ENCODE measurements around the gene RSPO3. TPM values are rescaled to one million over a fixed set of nuclear protein-coding genes. Genes with fewer than 3 reads are reported as not detected.
"Not testable (repeated sequence)": the region's sequence is repeated elsewhere in the genome, so short reads cannot be mapped to it uniquely, and the experiment has no call there.

RSPO3 gene
- total RNA-seq, 5 donors from 2014 or later (not counting 1 experiment from before 2014, with no cell fraction given): not detected

DNA sequence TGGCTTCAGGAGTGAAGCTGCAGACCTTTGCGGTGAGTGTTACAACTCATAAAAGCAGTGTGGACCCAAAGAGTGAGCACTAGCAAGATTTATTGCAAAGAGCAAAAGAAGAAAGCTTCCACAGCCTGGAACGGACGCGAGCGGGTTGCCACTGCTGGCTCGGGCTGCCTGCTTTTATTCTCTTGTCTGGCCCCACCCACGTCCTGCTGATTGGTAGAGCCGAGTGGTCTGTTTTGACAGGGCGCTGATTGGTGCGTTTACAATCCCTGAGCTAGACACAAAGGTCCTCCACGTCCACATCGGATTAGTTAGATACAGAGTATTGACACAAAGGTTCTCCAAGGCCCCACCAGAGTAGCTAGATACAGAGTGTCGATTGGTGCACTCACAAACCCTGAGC lies 95.6 kb downstream of the RSPO3 start:
- H3K36me3 ChIP-seq (ENCODE audit: control insufficient read depth in 2 of 2, extremely low read depth in 1 of 2, insufficient read depth in 1 of 2, low read length in 1 of 2); H3K9me3 Mint-ChIP-seq; CTCF ChIA-PET; H3K36me3 Mint-ChIP-seq; H3K27me3 ChIP-seq (replicated peaks in 1 of 2; ENCODE audit: control insufficient read depth in 2 of 2, extremely low read depth in 1 of 2, insufficient read depth in 2 of 2, low read length in 1 of 2); ATAC-seq (replicated peaks in 1 of 4); POLR2A ChIA-PET; H3K27ac ChIP-seq (ENCODE audit: low read length); H3K4me1 ChIP-seq (ENCODE audit: control insufficient read depth in 1 of 2, extremely low read depth in 1 of 2, insufficient read depth in 2 of 2, low read length in 2 of 2); H3K4me3 Mint-ChIP-seq; H3K4me3 ChIP-seq (ENCODE audit: control insufficient read depth in 1 of 2, extremely low read depth in 1 of 2, low read length in 1 of 2); H3K27ac Mint-ChIP-seq; H3K4me1 Mint-ChIP-seq; DNase-seq; H3K9me3 ChIP-seq: not testable (repeated sequence)
- 96% methylated on average over 8 of the region's 13 CpGs for WGBS (ENCODE audit: insufficient coverage)
- peaks cover 18 to 20% of the 10 kb centered on the region in 2 donors for H3K27me3 Mint-ChIP-seq

GRCh38 chr6:127214531-127214930 lies 96.1 kb downstream of the RSPO3 start:
- H3K36me3 ChIP-seq (ENCODE audit: control insufficient read depth in 2 of 2, extremely low read depth in 1 of 2, insufficient read depth in 1 of 2, low read length in 1 of 2); H3K9me3 ChIP-seq; H3K9me3 Mint-ChIP-seq; H3K27ac ChIP-seq (ENCODE audit: low read length); H3K4me3 Mint-ChIP-seq; POLR2A ChIA-PET; DNase-seq; H3K27ac Mint-ChIP-seq; CTCF ChIA-PET; H3K4me1 ChIP-seq (ENCODE audit: control insufficient read depth in 1 of 2, extremely low read depth in 1 of 2, insufficient read depth in 2 of 2, low read length in 2 of 2); H3K4me1 Mint-ChIP-seq; H3K4me3 ChIP-seq (ENCODE audit: control insufficient read depth in 1 of 2, extremely low read depth in 1 of 2, low read length in 1 of 2); H3K36me3 Mint-ChIP-seq; ATAC-seq (replicated peaks in 1 of 4); H3K27me3 ChIP-seq (replicated peaks in 1 of 2; ENCODE audit: control insufficient read depth in 2 of 2, extremely low read depth in 1 of 2, insufficient read depth in 2 of 2, low read length in 1 of 2): not testable (repeated sequence)
- whole genome bisulfite sequencing (ENCODE audit: insufficient coverage): 94% methylated on average over 23 of the region's 31 CpGs
- H3K27me3 Mint-ChIP-seq: peaks cover 17 to 25% of the 10 kb centered on the region in 2 donors

DNA sequence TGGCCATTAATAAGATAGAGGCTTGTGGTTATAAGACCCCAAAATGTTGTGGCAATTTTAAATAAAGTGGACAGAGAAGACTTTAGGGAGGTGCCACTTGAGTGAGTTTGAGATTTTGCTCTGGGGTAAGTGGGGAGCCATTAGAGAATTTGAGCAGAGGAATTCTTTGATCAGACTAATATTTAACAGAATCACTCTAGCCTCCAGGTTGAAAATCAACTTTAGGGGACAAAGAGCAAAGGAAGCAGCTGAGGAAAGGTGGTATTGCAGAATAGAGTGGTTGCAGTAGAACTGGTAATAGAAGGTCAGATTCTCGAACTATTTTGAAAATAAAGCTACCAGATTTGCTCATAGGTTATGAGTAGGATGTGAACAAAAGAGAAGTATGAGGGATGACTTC lies 97.5 kb downstream of the RSPO3 start:
- ATAC-seq (replicated peaks in 1 of 4) (no peak), DNase-seq (no peak)
- Histone ChIP-seq H3K27ac (ENCODE audit: low read length) (no peak overlapping the region), H3K4me3 (ENCODE audit: control insufficient read depth in 1 of 2, extremely low read depth in 1 of 2, low read length in 1 of 2) (no peak overlapping the region), H3K4me1 (ENCODE audit: control insufficient read depth in 1 of 2, extremely low read depth in 1 of 2, insufficient read depth in 2 of 2, low read length in 2 of 2) (no peaks in the 10 kb centered on the region), H3K27me3 (replicated peaks in 1 of 2; ENCODE audit: control insufficient read depth in 2 of 2, extremely low read depth in 1 of 2, insufficient read depth in 2 of 2, low read length in 1 of 2) (peaks cover 0 to under 1% of the 10 kb centered on the region in 2 experiments), H3K36me3 (ENCODE audit: control insufficient read depth in 2 of 2, extremely low read depth in 1 of 2, insufficient read depth in 1 of 2, low read length in 1 of 2) (no peaks in the 10 kb centered on the region), H3K9me3 (no peaks in the 10 kb centered on the region)
- ChIA-PET CTCF (no interaction called here), POLR2A (no interaction called here)
- peaks cover 0 to 3% (median 0%) of the 10 kb centered on the region in 3 donors for H3K9me3 Mint-ChIP-seq
- no peaks in the 10 kb centered on the region for H3K36me3 Mint-ChIP-seq
- WGBS (ENCODE audit: insufficient coverage): 64% methylated on average over 1 of the region's 1 CpG
- no peak overlapping the region for H3K27ac Mint-ChIP-seq
- H3K27me3 Mint-ChIP-seq: peaks cover 15 to 32% of the 10 kb centered on the region in 2 donors
- H3K4me3 Mint-ChIP-seq: no peak overlapping the region
- no peaks in the 10 kb centered on the region for H3K4me1 Mint-ChIP-seq

GRCh38 chr6:127216810-127217789 lies 98.6 kb downstream of the RSPO3 start:
- no CpG with 5 or more reads among the region's 2 CpGs for WGBS (ENCODE audit: insufficient coverage)
- no peak for DNase-seq
- ChIA-PET CTCF (no interaction called here), POLR2A (no interaction called here)
- no peak overlapping the region for H3K27ac ChIP-seq (ENCODE audit: low read length)
- no peaks in the 10 kb centered on the region for H3K4me1 Mint-ChIP-seq
- H3K4me1 ChIP-seq (ENCODE audit: control insufficient read depth in 1 of 2, extremely low read depth in 1 of 2, insufficient read depth in 2 of 2, low read length in 2 of 2): no peaks in the 10 kb centered on the region
- no peak overlapping the region for H3K27ac Mint-ChIP-seq
- H3K36me3 ChIP-seq (ENCODE audit: control insufficient read depth in 2 of 2, extremely low read depth in 1 of 2, insufficient read depth in 1 of 2, low read length in 1 of 2): no peaks in the 10 kb centered on the region
- H3K9me3 ChIP-seq: no peaks in the 10 kb centered on the region
- no peaks in the 10 kb centered on the region for H3K27me3 ChIP-seq (replicated peaks in 1 of 2; ENCODE audit: control insufficient read depth in 2 of 2, extremely low read depth in 1 of 2, insufficient read depth in 2 of 2, low read length in 1 of 2)
- no peak for ATAC-seq (replicated peaks in 1 of 4)
- H3K36me3 Mint-ChIP-seq: no peaks in the 10 kb centered on the region
- no peak overlapping the region for H3K4me3 ChIP-seq (ENCODE audit: control insufficient read depth in 1 of 2, extremely low read depth in 1 of 2, low read length in 1 of 2)
- H3K27me3 Mint-ChIP-seq: peaks cover 9 to 38% of the 10 kb centered on the region in 2 donors
- H3K4me3 Mint-ChIP-seq: no peak overlapping the region
- H3K9me3 Mint-ChIP-seq: peaks cover 0 to 3% (median 0%) of the 10 kb centered on the region in 3 donors

GRCh38 chr6:127219869-127220268 lies 101.4 kb downstream of the RSPO3 start:
- H3K4me1 ChIP-seq (ENCODE audit: control insufficient read depth in 1 of 2, extremely low read depth in 1 of 2, insufficient read depth in 2 of 2, low read length in 2 of 2): no peaks in the 10 kb centered on the region
- ChIA-PET CTCF (interaction anchor here in 1 of 2 donors (0.7 kb wide), 1 partner anchor 197 kb away, joined by 3 read pairs; no protein-coding TSS in a partner anchor), POLR2A (no interaction called here)
- ATAC-seq (replicated peaks in 1 of 4) (no peak), DNase-seq (no peak)
- Mint-ChIP-seq H3K4me1 (no peaks in the 10 kb centered on the region), H3K4me3 (no peak overlapping the region), H3K36me3 (no peaks in the 10 kb centered on the region), H3K27ac (no peak overlapping the region), H3K27me3 (peaks cover 5 to 47% of the 10 kb centered on the region in 2 donors), H3K9me3 (peaks cover 0 to 3% (median 0%) of the 10 kb centered on the region in 3 donors)
- 80% methylated on average over 1 of the region's 1 CpG for WGBS (ENCODE audit: insufficient coverage)
- H3K36me3 ChIP-seq (ENCODE audit: control insufficient read depth in 2 of 2, extremely low read depth in 1 of 2, insufficient read depth in 1 of 2, low read length in 1 of 2): no peaks in the 10 kb centered on the region
- no peaks in the 10 kb centered on the region for H3K9me3 ChIP-seq
- no peak overlapping the region for H3K4me3 ChIP-seq (ENCODE audit: control insufficient read depth in 1 of 2, extremely low read depth in 1 of 2, low read length in 1 of 2)
- H3K27ac ChIP-seq (ENCODE audit: low read length): no peak overlapping the region
- H3K27me3 ChIP-seq (replicated peaks in 1 of 2; ENCODE audit: control insufficient read depth in 2 of 2, extremely low read depth in 1 of 2, insufficient read depth in 2 of 2, low read length in 1 of 2): no peaks in the 10 kb centered on the region

GRCh38 chr6:127221201-127221600 lies 102.7 kb downstream of the RSPO3 start:
- ATAC-seq (replicated peaks in 1 of 4) (no peak), DNase-seq (no peak)
- Mint-ChIP-seq H3K27me3 (peaks cover 11 to 49% of the 10 kb centered on the region in 2 donors), H3K36me3 (no peaks in the 10 kb centered on the region), H3K9me3 (peaks cover 0 to 3% (median 0%) of the 10 kb centered on the region in 3 donors), H3K4me3 (no peak overlapping the region), H3K27ac (no peak overlapping the region), H3K4me1 (no peaks in the 10 kb centered on the region)
- Histone ChIP-seq H3K27me3 (replicated peaks in 1 of 2; ENCODE audit: control insufficient read depth in 2 of 2, extremely low read depth in 1 of 2, insufficient read depth in 2 of 2, low read length in 1 of 2) (no peaks in the 10 kb centered on the region), H3K4me3 (ENCODE audit: control insufficient read depth in 1 of 2, extremely low read depth in 1 of 2, low read length in 1 of 2) (no peak overlapping the region), H3K36me3 (ENCODE audit: control insufficient read depth in 2 of 2, extremely low read depth in 1 of 2, insufficient read depth in 1 of 2, low read length in 1 of 2) (no peaks in the 10 kb centered on the region), H3K4me1 (ENCODE audit: control insufficient read depth in 1 of 2, extremely low read depth in 1 of 2, insufficient read depth in 2 of 2, low read length in 2 of 2) (no peaks in the 10 kb centered on the region), H3K9me3 (no peaks in the 10 kb centered on the region), H3K27ac (ENCODE audit: low read length) (no peak overlapping the region)
- ChIA-PET CTCF (interaction anchor here in 1 of 2 donors (1.0 kb wide), 1 partner anchor 36 kb away, joined by 3 read pairs; no protein-coding TSS in a partner anchor), POLR2A (no interaction called here)
- 90% methylated on average over 2 of the region's 4 CpGs for WGBS (ENCODE audit: insufficient coverage)
